Fibroblast of skin of back (primary cell): ENCODE data around the gene NOS1AP.

Source experiments
- DNase-seq: peaks from one replicate; pipeline ENCODE4 v3.0.0-alpha.2; 2013

NOS1AP gene

GRCh38 chr1:162372159-162373071, 302.9 kb downstream of the NOS1AP start:
- no peak for DNase-seq

- no peak for DNase-seq
Observed at GRCh38 chr1:162373072-162373427, 303.6 kb downstream of the NOS1AP start.

GRCh38 chr1:162373541-162374260, 304.2 kb downstream of the NOS1AP start:
- no peak for DNase-seq

- DNase-seq, result no peak
Observed at GRCh38 chr1:162374406-162374805, 304.9 kb downstream of the NOS1AP start.

- no peak for DNase-seq
Observed at GRCh38 chr1:162375463-162375862, 306.0 kb downstream of the NOS1AP start.

GRCh38 chr1:162376691-162377090, 307.2 kb downstream of the NOS1AP start, which contains the start of gene SPATA46:
TSS of gene SPATA46 (minus strand) at chr1:162376854. CDS start at chr1:162376790, 64 bp downstream.
- DNase-seq, result no peak

- no peak for DNase-seq
Observed at GRCh38 chr1:162380061-162380846, 310.8 kb downstream of the NOS1AP start.

- no peak for DNase-seq
Observed at GRCh38 chr1:162381383-162381782, 311.9 kb downstream of the NOS1AP start, which contains the start of gene C1orf226. TSS of gene C1orf226 (plus strand) at chr1:162381728. CDS start at chr1:162381902, 174 bp downstream.

- DNase-seq, result no peak
Observed at GRCh38 chr1:162381941-162382750, 312.7 kb downstream of the NOS1AP start.

- DNase-seq, result no peak
Observed at GRCh38 chr1:162383091-162383490, 313.6 kb downstream of the NOS1AP start.

GRCh38 chr1:162383516-162383915, 314.0 kb downstream of the NOS1AP start:
- DNase-seq, result no peak

GRCh38 chr1:162384116-162384515, 314.6 kb downstream of the NOS1AP start:
- no peak for DNase-seq

GRCh38 chr1:162384601-162385279, 315.2 kb downstream of the NOS1AP start:
- DNase-seq, result no peak

GRCh38 chr1:162385280-162385623, 315.8 kb downstream of the NOS1AP start:
- DNase-seq, result no peak

GRCh38 chr1:162385702-162386101, 316.2 kb downstream of the NOS1AP start:
- DNase-seq, result no peak

- DNase-seq, result no peak
Observed at GRCh38 chr1:162386292-162387225, 317.1 kb downstream of the NOS1AP start.

GRCh38 chr1:162387226-162388082, 318.0 kb downstream of the NOS1AP start:
- no peak for DNase-seq

- DNase-seq, result no peak
Observed at GRCh38 chr1:162388083-162388594, 318.6 kb downstream of the NOS1AP start.

- no peak for DNase-seq
Observed at GRCh38 chr1:162388615-162389014, 319.1 kb downstream of the NOS1AP start.
